Activated CD4-positive, alpha-beta T cell treated with anti-CD3 and anti-CD28 coated beads for 48 hours (primary cell): ENCODE measurements around the gene PDZD4.

Source experiments
- DNase-seq: peaks from one replicate; pipeline ENCODE4 v3.0.0-alpha.2; 2020

Gene PDZD4, protein sequence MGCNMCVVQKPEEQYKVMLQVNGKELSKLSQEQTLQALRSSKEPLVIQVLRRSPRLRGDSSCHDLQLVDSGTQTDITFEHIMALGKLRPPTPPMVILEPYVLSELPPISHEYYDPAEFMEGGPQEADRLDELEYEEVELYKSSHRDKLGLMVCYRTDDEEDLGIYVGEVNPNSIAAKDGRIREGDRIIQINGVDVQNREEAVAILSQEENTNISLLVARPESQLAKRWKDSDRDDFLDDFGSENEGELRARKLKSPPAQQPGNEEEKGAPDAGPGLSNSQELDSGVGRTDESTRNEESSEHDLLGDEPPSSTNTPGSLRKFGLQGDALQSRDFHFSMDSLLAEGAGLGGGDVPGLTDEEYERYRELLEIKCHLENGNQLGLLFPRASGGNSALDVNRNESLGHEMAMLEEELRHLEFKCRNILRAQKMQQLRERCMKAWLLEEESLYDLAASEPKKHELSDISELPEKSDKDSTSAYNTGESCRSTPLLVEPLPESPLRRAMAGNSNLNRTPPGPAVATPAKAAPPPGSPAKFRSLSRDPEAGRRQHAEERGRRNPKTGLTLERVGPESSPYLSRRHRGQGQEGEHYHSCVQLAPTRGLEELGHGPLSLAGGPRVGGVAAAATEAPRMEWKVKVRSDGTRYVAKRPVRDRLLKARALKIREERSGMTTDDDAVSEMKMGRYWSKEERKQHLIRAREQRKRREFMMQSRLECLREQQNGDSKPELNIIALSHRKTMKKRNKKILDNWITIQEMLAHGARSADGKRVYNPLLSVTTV

DNA sequence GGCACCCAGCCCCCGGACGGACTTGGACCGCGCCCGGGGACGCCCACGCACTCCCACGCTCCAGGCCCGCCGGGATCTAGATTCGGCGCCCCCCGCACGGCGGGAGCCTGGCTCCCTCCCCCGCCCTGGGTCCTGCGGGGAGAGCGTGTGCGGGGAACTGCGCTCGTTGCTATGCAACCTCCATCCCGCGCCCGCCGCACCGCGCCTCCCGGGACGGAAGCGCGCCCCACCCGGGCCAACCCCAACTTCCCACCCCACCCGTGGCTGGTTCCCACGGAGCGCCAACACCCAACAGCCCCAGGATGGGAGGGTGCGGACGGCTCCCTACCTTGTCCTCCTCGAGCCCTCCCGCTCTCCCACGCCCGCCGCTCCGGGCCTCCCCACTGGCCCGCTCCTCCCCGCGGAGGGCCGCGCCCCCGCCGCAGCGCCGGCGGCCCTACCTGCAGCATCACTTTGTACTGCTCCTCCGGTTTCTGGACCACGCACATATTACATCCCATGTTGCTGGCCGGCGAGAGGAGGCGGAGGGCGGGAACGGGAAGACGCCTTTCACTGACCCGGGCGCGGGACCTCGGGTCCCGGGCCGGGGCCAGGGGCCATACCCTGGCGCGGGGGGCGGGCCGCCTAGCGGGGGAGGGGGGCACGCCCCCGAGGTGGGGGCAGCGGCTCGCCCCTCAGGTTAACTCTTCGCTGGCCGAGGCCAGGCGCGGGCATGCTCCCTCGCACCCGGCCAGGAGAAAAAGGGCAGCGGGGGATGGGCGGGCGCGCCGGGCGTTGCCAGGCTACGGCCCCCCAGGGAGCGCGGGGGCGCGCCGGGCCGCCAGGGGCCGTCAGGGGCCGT, at the start of gene PDZD4:
Gene PDZD4, minus strand, starts transcription at position 746 of the 841 bp plus-strand sequence. Its CDS starts 246 bp downstream, at position 500.
- no peak for DNase-seq

DNA sequence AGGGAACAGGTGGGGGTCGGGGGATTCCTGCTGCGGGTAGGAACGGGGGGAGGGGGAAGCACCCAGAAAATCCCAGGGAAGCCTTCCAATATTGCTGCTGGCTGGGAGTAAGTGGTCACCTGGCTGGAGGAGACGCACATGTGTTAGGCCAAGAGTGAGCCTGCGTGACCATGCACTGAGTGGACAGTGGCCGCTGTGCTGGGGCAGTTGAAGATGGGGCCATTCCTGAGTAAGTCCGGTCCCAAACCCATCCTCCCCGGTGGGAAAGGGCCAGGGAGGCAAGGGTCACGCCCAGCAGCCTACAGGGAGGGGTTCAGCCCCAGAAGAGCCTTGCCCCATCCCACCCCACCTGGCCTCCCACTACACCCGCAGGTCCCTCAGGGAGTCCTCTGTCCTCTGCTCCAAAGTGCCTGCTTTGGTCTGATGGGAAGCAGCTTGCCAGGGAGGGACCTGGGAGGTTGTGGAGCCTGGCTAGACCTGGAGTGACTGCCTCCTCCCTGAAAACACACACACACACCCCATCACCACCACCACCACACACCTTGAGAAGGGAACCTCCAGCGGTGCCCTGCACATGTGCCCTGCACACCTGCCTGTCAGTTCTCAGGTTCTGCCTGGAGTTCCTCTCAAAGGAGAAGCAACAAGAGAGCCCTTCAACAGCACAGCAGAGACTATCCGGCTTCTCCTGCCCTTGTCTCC, 49.5 kb upstream of the PDZD4 start:
- no peak for DNase-seq

DNA sequence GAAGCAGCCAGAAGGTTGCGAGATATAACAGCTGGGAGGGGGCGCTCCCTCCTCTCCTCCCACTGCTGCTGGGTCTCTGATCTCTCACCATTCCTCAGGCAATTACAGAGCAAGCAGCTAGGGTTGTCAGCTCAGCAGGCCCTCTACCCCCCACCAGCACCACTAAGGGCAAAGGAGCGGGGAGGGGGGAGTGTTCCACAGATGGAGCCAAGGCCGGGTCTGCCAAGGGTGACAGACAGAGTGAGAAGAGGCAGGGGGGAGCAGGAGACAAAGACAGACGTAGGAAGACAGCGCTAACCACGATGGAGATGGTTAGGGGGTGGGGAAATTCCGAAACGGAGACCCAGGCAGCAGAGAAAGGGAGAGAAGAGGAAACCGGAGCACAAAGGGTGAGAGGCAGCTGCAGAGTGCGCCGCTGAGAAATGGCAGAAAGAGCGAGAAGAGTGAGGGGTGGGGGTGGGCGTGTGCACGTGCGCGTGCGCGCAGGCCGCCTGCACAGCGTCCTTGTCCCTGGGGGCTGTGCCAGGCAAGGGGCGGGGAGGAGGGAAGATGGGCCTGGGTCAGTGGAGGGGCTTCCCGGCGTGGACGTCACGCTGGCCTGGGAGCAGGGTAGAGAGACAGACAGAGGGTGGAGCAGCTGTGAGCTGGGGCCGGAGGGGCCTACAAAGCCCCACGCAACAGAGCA, 48.8 kb upstream of the PDZD4 start:
- DNase-seq, result no peak

DNA sequence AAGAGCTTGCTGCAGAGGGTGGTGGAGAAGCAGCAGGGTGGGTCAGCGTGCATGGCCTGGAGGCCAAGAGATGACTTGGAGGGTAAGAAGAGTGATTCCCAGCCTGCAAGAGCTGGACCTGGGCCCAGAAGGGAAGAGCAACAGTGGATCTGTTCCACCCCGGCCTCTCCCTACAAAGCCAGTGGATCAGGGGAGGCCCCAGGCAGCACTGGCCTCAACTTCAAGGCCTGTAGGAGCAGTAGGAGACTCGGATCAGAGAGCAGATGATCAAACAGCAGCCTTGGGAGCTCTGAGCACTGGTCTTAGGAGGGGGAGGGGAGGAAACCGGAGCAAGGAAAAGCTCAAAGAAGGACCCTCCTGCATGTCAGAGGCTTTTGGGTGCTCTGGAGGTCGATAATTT, 48.0 kb upstream of the PDZD4 start:
- no peak for DNase-seq

DNA sequence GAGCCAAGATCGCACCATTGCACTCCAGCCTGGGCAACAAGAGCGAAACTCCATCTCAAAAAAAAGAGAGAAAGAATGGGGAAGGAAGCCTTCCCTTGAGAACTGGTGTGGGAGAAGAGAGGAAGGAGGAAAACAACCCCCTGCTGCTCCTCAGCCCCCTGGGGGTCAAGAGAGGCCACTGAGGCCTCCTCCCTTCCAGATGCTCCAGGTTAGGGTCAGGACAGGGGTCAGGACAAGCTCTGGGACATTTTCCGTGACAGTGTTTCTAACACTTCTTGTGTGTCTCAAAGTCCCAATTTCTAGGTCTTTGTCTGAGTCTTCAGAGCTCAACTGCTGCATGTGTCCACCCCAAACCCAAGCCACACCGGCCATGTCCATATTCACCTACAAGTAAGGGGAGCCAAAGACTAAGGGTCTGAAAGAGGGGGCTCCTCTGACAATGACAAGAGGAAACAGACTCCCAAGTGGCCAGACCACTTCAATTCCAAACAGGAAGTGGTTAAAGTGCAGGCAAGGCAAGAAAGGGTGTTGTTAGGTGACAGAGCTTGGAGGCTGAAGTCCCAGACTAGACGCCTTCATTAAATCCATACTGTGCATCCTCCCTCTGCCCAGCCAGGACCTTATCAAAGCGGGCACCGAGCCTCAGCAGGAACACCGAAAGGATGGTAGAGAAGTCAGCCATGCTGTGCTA, 47.4 kb upstream of the PDZD4 start:
- DNase-seq, result no peak

DNA sequence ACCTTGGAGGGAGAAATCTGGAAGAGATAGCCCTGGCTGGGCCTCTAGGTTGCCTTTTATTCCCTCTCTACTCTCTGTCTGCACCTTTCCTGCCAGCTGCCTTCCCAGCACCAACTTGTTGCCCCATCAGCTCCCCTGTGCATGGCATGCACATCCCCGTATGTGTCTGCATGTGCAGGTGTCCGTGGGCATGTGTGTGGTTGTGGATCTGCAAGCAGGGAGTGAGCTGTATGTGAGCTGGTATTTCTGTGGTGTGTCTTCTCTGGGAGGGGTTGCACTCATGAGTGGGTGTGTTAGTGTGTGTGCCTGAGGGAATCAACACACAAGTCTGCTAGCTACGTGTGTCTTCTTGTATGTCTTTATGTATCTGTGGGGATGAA, 45.8 kb upstream of the PDZD4 start:
- no peak for DNase-seq

DNA sequence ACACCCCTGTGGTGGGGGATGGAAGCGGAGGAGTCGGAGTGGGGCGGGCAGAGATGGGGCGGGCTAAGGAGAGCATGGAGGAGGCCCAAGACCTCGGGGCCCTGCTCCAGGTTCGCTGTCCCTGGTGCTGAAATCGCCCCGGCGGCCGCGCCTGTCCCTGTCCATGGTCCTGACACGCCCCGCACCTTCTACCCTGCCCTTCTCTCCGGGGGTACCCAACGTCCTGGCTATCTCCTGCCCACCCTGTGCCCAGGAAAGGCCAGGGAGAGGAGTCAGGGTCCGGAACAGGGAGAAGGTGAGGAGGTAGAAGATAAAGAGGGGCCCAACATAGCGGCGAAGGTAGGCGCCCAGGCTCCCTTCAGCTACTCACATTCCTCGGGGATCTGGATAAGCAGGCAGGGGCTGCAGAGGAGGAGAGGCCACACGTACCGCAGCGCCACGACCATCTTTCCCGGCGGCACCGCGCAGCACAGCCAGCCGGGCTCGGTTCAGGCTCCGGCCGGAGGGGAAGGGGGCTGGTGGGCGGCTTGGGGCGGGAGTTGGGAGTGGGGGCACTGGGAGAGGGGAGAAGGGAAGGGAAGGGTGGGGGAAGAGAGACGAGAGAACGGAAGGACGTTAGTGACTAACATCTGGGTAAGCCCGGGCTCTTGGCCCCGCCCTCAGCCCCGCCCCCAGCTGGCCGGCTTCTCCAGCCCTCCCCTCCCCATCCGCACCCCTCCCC, 45.2 kb upstream of the PDZD4 start:
- peak; percentile 68 for DNase-seq

DNA sequence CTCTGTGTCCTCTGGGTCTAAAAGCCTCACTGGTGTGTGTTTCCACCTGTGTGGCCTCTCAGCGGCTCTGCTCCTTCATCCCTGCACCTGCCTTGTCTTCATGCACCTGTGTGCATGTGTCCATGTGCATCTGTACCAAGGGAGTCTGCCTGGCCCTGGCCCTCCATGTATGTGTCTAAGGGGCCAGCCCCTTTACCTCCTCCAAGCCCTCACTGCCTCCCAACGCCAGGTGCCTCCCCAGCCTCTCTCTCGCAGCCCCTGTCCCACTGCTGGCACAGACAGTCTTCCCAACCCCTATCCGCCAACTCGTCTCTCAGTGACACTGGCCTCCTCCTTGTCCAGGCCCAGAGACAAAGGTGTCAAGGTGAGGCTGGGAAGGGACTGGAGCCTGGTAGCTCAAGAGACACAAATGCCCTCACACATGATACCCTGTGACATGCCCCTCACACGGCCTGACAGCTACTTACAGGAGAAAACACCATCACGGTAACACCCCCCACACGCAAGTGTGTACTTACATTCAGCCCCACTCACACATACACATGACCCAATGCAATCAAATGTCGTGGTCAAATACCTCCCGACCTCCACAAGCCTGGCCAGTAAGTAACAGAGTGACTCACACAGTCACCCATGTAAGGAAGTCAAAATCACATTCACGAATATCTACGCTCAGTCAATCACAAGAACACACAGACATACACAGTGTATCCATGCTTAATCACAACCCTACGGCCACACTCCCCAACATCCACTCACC, 44.2 kb upstream of the PDZD4 start:
- no peak for DNase-seq

DNA sequence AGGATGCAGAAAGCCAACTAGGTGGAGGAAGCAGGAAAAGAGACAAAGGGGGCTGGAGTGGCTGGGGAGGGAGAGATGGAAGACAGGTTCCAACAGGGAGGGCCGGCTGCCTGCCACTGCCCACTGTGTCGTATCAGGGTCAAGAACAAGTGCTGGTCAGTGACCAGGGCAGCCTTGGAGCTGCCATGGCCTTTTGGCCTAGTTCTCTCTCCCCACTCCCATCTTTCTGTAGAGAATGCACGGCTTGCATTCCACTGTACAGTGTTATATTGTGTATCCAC, 43.7 kb upstream of the PDZD4 start:
- DNase-seq, result no peak

DNA sequence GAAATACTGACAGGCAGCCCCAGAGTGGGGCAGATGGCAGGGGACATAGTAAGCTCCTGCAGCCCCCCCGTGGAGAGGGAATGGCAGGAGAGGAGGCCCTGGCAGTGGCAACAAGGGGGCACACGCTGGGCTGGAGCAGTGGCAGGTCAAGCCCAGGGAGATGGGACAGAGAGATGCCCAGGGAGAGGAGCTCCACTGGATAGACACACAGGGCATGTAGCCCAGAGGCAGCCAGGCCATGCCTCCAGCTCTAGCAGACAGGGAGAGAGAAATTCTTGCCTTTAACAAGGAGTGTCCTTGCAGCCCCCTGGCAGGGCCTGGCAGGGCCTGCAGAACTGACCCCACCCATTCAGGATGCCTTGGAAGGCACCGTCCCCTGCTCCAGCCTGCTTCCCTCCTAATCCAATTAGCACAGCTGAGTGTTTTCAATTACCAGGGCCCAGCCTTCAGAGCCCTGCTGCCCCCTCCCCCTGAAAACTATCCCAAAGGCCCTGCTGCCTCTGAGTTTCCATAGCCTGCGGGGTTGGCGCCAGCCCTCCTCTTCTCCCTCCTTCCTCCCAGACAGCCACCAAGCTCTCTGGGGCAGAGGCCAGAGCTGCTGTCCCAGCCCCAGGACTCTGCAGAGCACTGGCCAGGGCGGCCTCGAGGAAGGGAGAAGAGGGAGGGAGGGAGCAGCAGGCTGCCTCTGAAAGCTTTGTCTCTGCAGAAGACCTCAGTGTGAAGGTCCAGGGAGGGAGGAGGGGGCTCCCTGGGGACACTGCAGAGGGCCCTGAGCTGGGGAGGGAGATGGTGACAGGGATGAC, 43.1 kb upstream of the PDZD4 start:
- no peak for DNase-seq

DNA sequence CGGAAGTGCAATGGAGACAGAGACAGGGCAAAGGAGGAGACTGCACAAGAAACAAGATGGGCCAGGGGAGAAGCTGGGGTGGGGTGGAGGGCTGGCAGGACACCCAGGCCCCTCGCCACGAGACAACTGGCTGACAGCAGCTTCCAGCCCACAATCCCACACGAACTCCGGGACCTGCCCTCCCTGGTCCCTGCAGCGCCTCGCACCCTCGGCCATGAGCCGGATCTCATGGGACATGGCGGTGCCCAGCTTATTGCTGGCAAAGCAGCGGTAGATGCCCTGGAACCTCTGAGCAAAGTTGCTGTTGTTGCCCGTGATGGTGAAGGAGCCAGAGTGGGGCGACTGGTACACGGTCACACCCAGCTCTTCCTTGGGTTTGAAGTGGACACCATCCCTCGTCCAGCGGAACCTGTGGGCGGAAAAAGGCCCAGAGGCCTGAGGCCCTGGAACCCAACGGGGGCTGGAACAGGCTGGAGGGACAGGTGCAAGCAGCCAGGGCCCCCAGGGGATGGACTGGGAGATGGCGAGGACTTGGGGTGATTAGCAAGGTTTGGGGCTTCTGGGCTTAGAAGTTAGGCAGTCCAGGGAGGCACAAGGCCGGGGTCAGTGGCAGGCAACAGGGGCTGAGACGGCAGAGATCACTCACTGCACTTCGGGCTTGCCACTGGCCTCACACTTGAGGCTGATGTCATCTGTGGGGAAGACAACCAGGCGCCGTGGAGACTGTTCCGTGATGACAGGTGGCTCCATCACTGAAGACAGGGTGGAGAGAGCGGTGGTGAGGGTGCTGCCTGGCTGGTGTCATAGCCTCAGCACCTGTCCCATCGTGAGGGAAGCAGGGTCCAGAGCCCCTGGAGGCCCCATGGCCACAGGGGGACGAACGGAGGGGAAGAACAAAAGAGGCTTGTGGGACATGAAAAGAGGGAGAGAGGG, 41.9 kb upstream of the PDZD4 start:
- DNase-seq, result no peak

DNA sequence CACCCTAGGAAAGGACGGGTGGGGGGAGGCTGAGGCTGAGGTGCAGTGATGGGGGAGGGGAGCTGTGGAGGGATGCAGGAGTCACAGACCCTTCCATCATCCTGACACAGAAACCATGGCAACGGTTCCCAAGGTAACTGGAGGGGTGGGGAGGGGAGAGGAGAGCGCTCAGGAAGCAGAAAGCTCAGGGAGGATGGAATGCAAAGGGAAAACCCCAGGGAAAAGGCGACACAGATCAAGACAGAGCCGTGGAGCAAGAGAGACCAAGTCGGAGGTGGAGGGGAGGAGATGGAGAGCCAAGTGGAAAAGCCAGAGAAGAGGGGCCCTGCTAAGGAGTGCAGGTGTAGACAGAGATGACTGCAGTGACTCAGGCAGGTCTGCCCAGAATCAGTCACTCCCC, 41.1 kb upstream of the PDZD4 start:
- DNase-seq, result no peak

DNA sequence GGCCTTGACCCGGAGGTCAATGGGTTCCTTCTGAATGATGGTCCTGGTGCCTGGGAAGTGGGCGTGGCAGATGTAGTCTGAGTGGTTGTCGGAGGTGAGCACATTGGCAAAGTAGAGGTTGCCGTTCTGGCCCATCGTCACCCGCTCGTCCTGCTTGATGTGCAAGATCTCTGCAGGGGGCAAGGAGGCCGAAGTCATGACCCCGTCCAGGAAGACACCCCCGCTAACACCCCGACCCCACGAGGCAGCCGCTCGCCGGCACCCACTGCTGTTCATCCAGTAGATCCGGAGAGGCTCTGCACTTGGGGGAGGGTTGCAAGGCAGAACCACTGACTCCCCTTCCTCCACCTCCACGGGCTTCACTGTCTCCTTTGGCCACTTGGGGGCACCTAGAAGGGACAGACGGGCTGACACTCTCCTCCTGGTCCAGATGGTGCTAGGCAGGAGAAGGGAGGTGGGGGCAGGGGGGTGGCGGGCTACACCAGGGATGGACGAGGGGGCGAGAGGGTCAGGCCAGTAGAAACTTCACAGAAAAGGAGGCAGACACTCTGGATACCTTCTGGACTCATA, 40.5 kb upstream of the PDZD4 start:
- DNase-seq, result no peak

DNA sequence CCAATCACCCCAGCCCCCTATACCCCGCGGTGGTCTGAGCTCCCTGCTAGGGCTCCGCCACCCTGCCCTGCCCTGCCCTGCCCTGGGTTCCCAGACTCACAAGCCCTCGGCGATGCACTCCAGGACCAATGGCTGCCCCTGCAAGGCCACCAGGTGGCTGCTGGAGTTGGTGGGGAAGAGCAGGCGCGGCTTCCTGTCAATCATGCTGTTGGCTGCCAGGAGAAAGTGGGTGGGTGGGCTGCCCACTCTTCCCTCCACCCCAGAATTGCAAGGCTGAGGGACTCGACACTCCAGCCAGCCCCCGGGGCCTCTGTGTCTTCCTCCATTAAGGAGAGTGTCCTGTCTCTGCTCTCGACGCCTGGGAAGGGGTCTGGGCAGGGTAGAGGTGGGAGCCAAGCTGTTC, 39.9 kb upstream of the PDZD4 start:
- no peak for DNase-seq

DNA sequence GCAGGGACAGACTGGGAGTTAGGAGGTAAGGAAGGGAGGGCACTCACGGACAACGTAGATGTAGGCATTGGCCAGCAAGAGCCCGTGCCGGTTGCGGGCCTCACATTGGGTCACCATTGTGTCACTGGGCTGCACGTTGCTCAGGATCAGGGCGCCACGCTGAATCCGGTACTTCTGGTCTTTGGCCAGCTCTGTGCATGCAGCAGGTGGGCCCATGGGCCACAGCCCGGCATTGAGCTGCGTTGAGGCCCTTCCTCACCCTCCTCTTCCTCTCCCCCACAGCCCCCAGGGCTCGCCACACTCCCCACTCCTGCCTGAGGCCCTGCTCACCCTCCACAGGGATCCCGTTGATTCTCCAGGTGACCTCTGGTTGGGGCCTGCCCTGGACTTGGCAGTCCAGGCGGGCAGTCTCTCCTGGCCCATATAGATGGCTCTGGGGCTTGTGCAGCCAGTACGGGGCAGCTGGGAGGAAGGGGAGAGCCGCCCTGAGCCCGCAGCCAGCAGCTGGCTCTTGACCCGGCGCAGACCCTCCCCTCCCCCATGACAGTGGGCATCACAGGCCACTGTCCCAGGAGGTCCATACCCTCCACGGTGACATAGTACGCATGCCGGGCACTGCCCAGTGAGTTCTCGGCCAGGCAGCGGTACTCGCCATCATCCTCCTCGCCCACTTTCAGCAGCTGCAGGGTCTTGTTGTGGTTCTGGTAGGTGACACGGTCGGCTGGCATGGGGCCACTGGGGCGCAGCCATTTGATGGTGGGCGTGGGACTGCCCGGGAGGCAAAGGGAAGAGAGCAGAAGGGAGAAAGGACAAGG, 39.3 kb upstream of the PDZD4 start:
- DNase-seq, result no peak

DNA sequence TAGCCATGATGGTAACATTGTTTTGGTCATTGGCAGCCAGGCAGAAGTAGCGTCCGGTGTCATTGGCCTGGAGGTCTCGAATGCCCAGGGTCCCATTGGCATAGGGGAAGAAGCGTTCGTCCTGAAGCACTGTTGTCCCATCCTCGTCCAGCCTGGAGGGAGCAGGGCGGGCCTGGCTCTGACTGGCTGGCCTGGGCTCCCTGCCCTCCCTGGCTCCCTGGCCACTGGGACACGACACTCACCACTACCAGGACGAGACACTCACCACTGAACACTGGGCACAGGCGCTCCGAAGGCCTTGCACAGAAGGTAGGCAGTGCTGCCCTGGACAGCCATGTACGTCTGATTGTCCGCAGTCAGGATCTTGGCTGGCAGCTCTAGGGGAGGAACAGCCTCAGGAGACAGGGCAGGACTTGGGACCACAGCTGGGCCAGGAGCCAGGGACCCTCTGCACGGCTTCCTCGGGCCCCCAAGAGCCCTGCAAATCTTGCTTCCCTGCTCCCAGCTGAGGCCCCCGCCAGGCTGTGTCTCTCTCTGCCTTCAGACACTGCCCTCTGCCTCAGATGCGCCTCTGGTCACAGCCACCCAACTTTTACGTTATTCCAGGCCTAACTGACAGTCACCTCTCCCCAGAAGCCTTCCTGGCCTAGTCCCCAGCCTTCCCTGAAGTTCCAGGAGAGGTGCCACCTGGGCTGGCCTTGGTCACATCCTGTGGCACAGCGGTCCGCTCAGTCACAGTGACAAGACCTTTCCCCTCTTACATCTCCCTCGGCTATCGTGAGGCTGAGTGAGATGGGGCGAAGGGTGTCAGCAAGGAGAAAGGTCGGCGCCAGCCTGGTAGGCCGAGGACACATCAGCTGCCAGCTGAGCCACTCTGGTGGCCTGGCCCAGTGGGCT, 38.5 kb upstream of the PDZD4 start:
- no peak for DNase-seq
